ENCODE results near the gene SLC22A5. TPM values are rescaled to one million over a fixed set of nuclear protein-coding genes. Genes with fewer than 3 reads are reported as not detected.
A peak's percentile ranks its signal among the peaks of the same experiment; 100 is the strongest.

SLC22A5 gene
- total RNA-seq, 3 donors from 2014 or later (not counting 1 experiment from before 2014, with no cell fraction given) = 1.6 to 5.0 (median 3.9) TPM

DNA sequence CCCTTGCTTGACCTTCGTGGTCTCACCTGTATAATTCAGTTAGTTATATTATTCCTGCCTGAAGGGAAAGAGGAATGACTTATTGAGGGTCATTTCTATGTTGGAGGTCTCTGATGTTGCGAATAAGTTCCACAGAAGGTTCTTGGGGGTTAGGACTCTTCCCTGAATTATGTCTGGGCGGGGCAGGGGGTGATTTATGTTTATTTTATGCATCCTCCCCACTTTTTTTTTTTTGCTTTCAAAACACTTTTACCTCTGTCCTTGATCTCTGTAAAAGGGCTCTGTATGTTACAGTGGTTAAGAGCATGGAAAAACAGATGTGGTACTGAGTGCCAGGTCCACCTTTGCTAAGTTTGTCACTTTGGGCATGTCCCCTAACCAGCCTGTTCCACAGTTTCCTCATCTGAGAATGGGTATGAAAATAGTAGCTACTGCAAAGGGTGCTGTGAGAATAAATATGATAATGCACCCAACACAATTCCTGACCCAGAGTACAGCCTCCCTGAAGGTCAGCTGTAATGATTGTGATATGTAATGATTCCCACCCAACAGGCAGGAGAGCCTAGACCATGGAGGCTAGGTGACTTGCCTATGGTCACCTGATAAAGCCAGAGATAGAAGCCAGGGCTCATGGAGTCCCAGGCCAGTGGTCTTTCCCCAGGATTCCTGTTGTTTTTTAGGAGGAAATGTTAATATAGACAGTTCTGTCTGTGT lies 54.8 kb downstream of the SLC22A5 start:
- intact Hi-C loops (cut with micrococcal nuclease) = no loop called here
- Mint-ChIP-seq H3K9me3 (no peaks in the 10 kb centered on the region), H3K27ac (peak overlapping the region; percentile 99 to 100), H3K4me3 (peak overlapping the region; percentile 79), H3K36me3 (no peaks in the 10 kb centered on the region), H3K4me1 (peaks cover 95 to 97% of the 10 kb centered on the region in 2 donors), H3K27me3 (ENCODE audit: low read depth in 2 of 2) (no peaks in the 10 kb centered on the region)
- TF ChIP-seq CTCF (IDR thresholded peaks at IDR 0.05) = no peak
- ATAC-seq = no peak
- Histone ChIP-seq H3K27ac (ENCODE audit: low read length) (peak overlapping the region; percentile 95), H3K36me3 (ENCODE audit: control insufficient read depth, insufficient read depth, low read length) (peaks cover 34% of the 10 kb centered on the region), H3K4me3 (ENCODE audit: low read length) (no peak overlapping the region), H3K4me1 (ENCODE audit: control insufficient read depth, insufficient read depth, low read length) (peaks cover 98% of the 10 kb centered on the region), H3K9me3 (ENCODE audit: control insufficient read depth, insufficient read depth, low read length) (no peaks in the 10 kb centered on the region), H3K27me3 (ENCODE audit: control insufficient read depth, insufficient read depth, low read length) (no peaks in the 10 kb centered on the region)
- 83% methylated on average over 2 of the region's 3 CpGs for WGBS (ENCODE audit: insufficient coverage)
- no peak for DNase-seq

- WGBS (ENCODE audit: insufficient coverage) = 24% methylated on average over 5 of the region's 8 CpGs
- Histone ChIP-seq H3K4me3 (ENCODE audit: low read length) (peak overlapping the region; percentile 32), H3K9me3 (ENCODE audit: control insufficient read depth, insufficient read depth, low read length) (no peaks in the 10 kb centered on the region), H3K36me3 (ENCODE audit: control insufficient read depth, insufficient read depth, low read length) (peaks cover 31% of the 10 kb centered on the region), H3K27ac (ENCODE audit: low read length) (peak overlapping the region; percentile 95), H3K27me3 (ENCODE audit: control insufficient read depth, insufficient read depth, low read length) (no peaks in the 10 kb centered on the region), H3K4me1 (ENCODE audit: control insufficient read depth, insufficient read depth, low read length) (peaks cover 97% of the 10 kb centered on the region)
- no peaks in the 10 kb centered on the region for H3K9me3 Mint-ChIP-seq
- peak overlapping the region; percentile 99 to 100 for H3K27ac Mint-ChIP-seq
- H3K27me3 Mint-ChIP-seq (ENCODE audit: low read depth in 2 of 2) = no peaks in the 10 kb centered on the region
- DNase-seq (peak; percentile 53 to 83), ATAC-seq (peak; percentile 49 to 61 (median 54))
- H3K4me3 Mint-ChIP-seq = peak overlapping the region; percentile 79
- peaks cover 95 to 97% of the 10 kb centered on the region in 2 donors for H3K4me1 Mint-ChIP-seq
- intact Hi-C loops (cut with micrococcal nuclease) = no loop called here
- TF ChIP-seq CTCF (IDR thresholded peaks at IDR 0.05) = no peak
- H3K36me3 Mint-ChIP-seq = peaks cover 5% of the 10 kb centered on the region
Measured at GRCh38 chr5:132425009-132425937, 55.8 kb downstream of the SLC22A5 start.

- Mint-ChIP-seq H3K27me3 (ENCODE audit: low read depth in 2 of 2) (no peaks in the 10 kb centered on the region), H3K4me3 (peak overlapping the region; percentile 79), H3K4me1 (peaks cover 95 to 97% of the 10 kb centered on the region in 2 donors), H3K36me3 (peaks cover 9% of the 10 kb centered on the region), H3K27ac (peak overlapping the region; percentile 99 to 100), H3K9me3 (no peaks in the 10 kb centered on the region)
- intact Hi-C loops (cut with micrococcal nuclease) = loop anchor here (1.0 to 2.0 kb wide), 4 partner anchors 15 to 65 kb away; partner anchors contain the start of gene IRF1
- H3K9me3 ChIP-seq (ENCODE audit: control insufficient read depth, insufficient read depth, low read length) = no peaks in the 10 kb centered on the region
- no peaks in the 10 kb centered on the region for H3K27me3 ChIP-seq (ENCODE audit: control insufficient read depth, insufficient read depth, low read length)
- H3K4me1 ChIP-seq (ENCODE audit: control insufficient read depth, insufficient read depth, low read length) = peaks cover 98% of the 10 kb centered on the region
- no peak for TF ChIP-seq CTCF (IDR thresholded peaks at IDR 0.05)
- peak overlapping the region; percentile 95 for H3K27ac ChIP-seq (ENCODE audit: low read length)
- ATAC-seq (no peak), DNase-seq (no peak)
- H3K36me3 ChIP-seq (ENCODE audit: control insufficient read depth, insufficient read depth, low read length) = peaks cover 30% of the 10 kb centered on the region
- H3K4me3 ChIP-seq (ENCODE audit: low read length) = peak overlapping the region; percentile 32
- WGBS (ENCODE audit: insufficient coverage) = 34% methylated on average over 6 of the region's 7 CpGs
Measured at GRCh38 chr5:132425975-132426524, 56.5 kb downstream of the SLC22A5 start.
